Kidney (tissue), 14 donors: ENCODE measurements around the gene NOL4L. TPM values are rescaled to one million over a fixed set of nuclear protein-coding genes. Genes with fewer than 3 reads are reported as not detected.
A peak's percentile ranks its signal among the peaks of the same experiment; 100 is the strongest.

Source experiments
- DNase-seq, 5 donors: peaks; one replicate each; pipeline ENCODE4 v3.0.0-alpha.2; 2013 to 2020
- FAIRE-seq: peaks from 2 replicates; lab custom pipeline; 2012; peaks lifted over from hg19 to GRCh38; lab: Jason Lieb, UNC
- H3K27ac ChIP-seq, 2 donors: one replicate each; pipeline ENCODE4 v1.7.0; 2013; ENCODE audit warnings: low read depth in 2 of 2, low read length in 2 of 2, inconsistent platforms in 1 of 2
- H3K27me3 ChIP-seq: one replicate; pipeline ENCODE4 v1.7.1; 2013; ENCODE audit warnings: low read length, inconsistent platforms; ENCODE audit not compliant: control insufficient read depth, insufficient read depth
- H3K36me3 ChIP-seq, 3 donors: one replicate each; pipeline versions ENCODE4 v1.7.0 to v1.7.1; 2013; ENCODE audit warnings: low read length in 3 of 3, control low read depth in 1 of 3, inconsistent platforms in 1 of 3; ENCODE audit not compliant: insufficient read depth in 3 of 3, control insufficient read depth in 2 of 3
- H3K4me1 ChIP-seq, 3 donors: one replicate each; pipeline versions ENCODE4 v1.7.0 to v1.7.1; 2013; ENCODE audit warnings: low read length in 3 of 3, inconsistent platforms in 1 of 3, low read depth in 1 of 3; ENCODE audit not compliant: control insufficient read depth in 2 of 3, insufficient read depth in 2 of 3
- H3K4me3 ChIP-seq, 3 donors: one replicate each; pipeline versions ENCODE4 v1.7.0 to v1.8.1; 2013; ENCODE audit warnings: low read length in 3 of 3, control low read depth in 1 of 3, inconsistent platforms in 1 of 3
- H3K9ac ChIP-seq, 3 donors: one replicate each; pipeline versions ENCODE4 v1.7.0 to v1.7.1; 2013; ENCODE audit warnings: low read length in 3 of 3, control low read depth in 1 of 3, inconsistent platforms in 1 of 3
- H3K9me3 ChIP-seq, 3 donors: one replicate each; pipeline versions ENCODE4 v1.7.0 to v1.7.1; 2013; ENCODE audit warnings: low read length in 3 of 3, control low read depth in 1 of 3, inconsistent platforms in 1 of 3; ENCODE audit not compliant: control insufficient read depth in 2 of 3, insufficient read depth in 1 of 3
- CTCF ChIP-seq: IDR thresholded peaks from 3 replicates; pipeline ENCODE4 v1.5.1; 2012; ENCODE audit warnings: mild to moderate bottlenecking, moderate library complexity, borderline replicate concordance; ENCODE audit not compliant: insufficient read depth; ENCODE audit errors: extremely low read depth
- intact Hi-C: fragments of 100-400 bp; cut with DNase I; formaldehyde crosslinking; loops from one replicate; pipeline ENCODE4 v1.11.1; 2022
- polyA plus RNA-seq: library from polyadenylated mRNA; stranded (reverse); fragments of 350-450 nt; fragmentation: Illumina TruSeq; extraction: RNeasy Lipid Tissue Mini Kit (QIAGEN cat#74804); gene quantifications from one replicate; pipeline ENCODE4 v1.2.3, GENCODE V29; 2014; ENCODE audit warnings: low read depth, low replicate concordance; ENCODE audit not compliant: insufficient read depth
- total RNA-seq: library from RNA; stranded (reverse); fragmentation: NEBNext Ultra II Directional; extraction: Animal tissue kit (Norgen Biotek cat#: 25700); gene quantifications from one replicate; pipeline ENCODE4 v1.2.1, GENCODE V29; 2021
- donor health status: control.
- donor health status: control.
- donor health status: control.
- donor health status: control.
- donor health status: control.
- donor health status: DM: yes; HTN: yes; CAD: no.
- donor health status: Normal renal cell carcinoma (clear cell type).

The NOL4L gene
- total and polyA plus RNA-seq, 2 donors from 2014 or later, result 14.1 to 19.4 TPM

- FAIRE-seq (no peak), DNase-seq (peak in 1 of 5 donors; percentile 59)
- Histone ChIP-seq H3K4me1 (peaks cover 0 to 16% (median 3%) of the 10 kb centered on the region in 3 donors), H3K9me3 (no peaks in the 10 kb centered on the region), H3K4me3 (no peak overlapping the region), H3K27ac (no peak overlapping the region), H3K9ac (no peak overlapping the region), H3K36me3 (no peaks in the 10 kb centered on the region), H3K27me3 (no peaks in the 10 kb centered on the region)
- no peak for TF ChIP-seq CTCF
- intact Hi-C loops, result loop anchor here (5.0 kb wide), 1 partner anchor 130 kb away; no protein-coding TSS in a partner anchor
Observed at GRCh38 chr20:32522526-32522775, 62.7 kb downstream of the NOL4L start.

GRCh38 chr20:32521780-32522525 is 63.2 kb downstream of the NOL4L start:
- Histone ChIP-seq H3K9ac (no peak overlapping the region), H3K4me3 (no peak overlapping the region), H3K27me3 (no peaks in the 10 kb centered on the region), H3K36me3 (no peaks in the 10 kb centered on the region), H3K27ac (no peak overlapping the region), H3K4me1 (peaks cover 0 to 20% (median 3%) of the 10 kb centered on the region in 3 donors), H3K9me3 (no peaks in the 10 kb centered on the region)
- FAIRE-seq, result no peak
- peak; percentile 87 to 92 (median 91) for DNase-seq
- intact Hi-C loops, result loop anchor here (5.0 kb wide), 1 partner anchor 130 kb away; no protein-coding TSS in a partner anchor
- peak; percentile 90 for TF ChIP-seq CTCF

GRCh38 chr20:32520927-32521203 is 64.3 kb downstream of the NOL4L start:
- no peak for DNase-seq
- intact Hi-C loops, result loop anchor here (5.0 kb wide), 1 partner anchor 131 kb away; no protein-coding TSS in a partner anchor
- Histone ChIP-seq H3K9me3 (no peaks in the 10 kb centered on the region), H3K27ac (no peak overlapping the region), H3K4me1 (peaks cover 0 to 23% (median 3%) of the 10 kb centered on the region in 3 donors), H3K9ac (no peak overlapping the region), H3K27me3 (no peaks in the 10 kb centered on the region), H3K36me3 (no peaks in the 10 kb centered on the region), H3K4me3 (no peak overlapping the region)
- FAIRE-seq, result no peak
- TF ChIP-seq CTCF, result no peak

- no peaks in the 10 kb centered on the region for H3K36me3 ChIP-seq
- no peak overlapping the region for H3K27ac ChIP-seq
- H3K9ac ChIP-seq, result no peak overlapping the region
- intact Hi-C loops, result no loop called here
- no peak overlapping the region for H3K4me3 ChIP-seq
- DNase-seq, result peak in 1 of 5 donors; percentile 41
- H3K4me1 ChIP-seq, result peaks cover 0 to 15% (median 3%) of the 10 kb centered on the region in 3 donors
- no peaks in the 10 kb centered on the region for H3K9me3 ChIP-seq
- no peak for FAIRE-seq
- no peaks in the 10 kb centered on the region for H3K27me3 ChIP-seq
- TF ChIP-seq CTCF, result no peak
Observed at GRCh38 chr20:32519381-32519730, 65.8 kb downstream of the NOL4L start.
